ENCODE results near the gene NAALADL1. TPM values are rescaled to one million over a fixed set of nuclear protein-coding genes. Genes with fewer than 3 reads are reported as not detected.
A peak's percentile ranks its signal among the peaks of the same experiment; 100 is the strongest.

NAALADL1 gene
- total and polyA plus RNA-seq, 9 of the 15 experiments (the other 6 are each of a cell fraction or from before 2014, with no cell fraction given), result 0.06 to 0.72 (median 0.22) TPM; not detected in 4

DNA sequence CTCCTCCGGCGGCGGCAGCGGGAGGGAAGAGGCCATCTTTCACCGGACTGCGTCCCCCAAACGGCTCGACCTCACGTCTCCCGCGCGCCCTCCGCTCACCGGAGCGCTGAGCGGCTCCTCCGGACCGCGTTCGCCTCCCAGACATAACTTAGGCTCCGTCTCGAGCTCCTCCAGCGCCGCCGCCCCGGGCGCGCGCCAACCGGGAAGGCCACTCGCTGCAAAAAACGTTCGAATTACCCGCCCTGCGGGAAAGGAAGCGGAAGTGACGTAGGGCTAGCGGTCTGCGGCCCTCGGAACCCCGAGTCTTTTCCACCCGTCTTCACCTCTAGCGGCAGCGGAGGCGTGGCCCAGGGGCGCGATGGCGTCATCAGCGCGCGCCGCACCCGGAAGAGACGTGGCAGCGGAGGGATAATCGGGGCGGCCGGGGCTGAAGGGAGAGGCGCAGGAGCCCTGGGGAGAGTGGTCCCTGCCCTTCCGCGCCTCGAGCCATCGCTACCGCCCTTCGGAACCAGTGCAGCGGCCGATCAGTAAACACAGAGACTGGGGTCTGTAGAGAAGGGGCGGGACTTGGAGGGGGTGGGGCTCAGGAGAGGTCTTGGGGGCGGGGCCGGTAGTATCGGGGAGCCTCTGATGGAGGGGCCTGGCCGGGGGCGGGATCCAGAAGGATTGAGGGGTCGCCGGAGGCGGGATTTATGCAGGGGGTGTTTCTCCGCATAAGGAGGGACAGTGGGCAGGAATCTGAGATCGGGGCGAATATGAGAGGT, 25.7 kb upstream of the NAALADL1 start, which contains the start of the genes CDCA5 and ZFPL1 (continued):
- TF ChIP-seq ZBTB26 (CRISPR knock-in tag; IDR thresholded peaks at IDR 0.05) (peak; percentile 49; the same call in 1 of the 2 replicates), ZNF764 (CRISPR knock-in tag; IDR thresholded peaks at IDR 0.05; ENCODE audit: low read depth) (no peak), MAFF (IDR thresholded peaks at IDR 0.05; ENCODE audit: low read length) (no peak), TCF7 (IDR thresholded peaks at IDR 0.05; ENCODE audit: borderline replicate concordance) (peak; percentile 70; the same call in 1 of the 2 replicates), ZNF121 (CRISPR knock-in tag; conservative IDR thresholded peaks at IDR 0.05) (no peak), AFF4 (CRISPR knock-in tag; IDR thresholded peaks at IDR 0.05) (peak; percentile 70), SIX5 (IDR thresholded peaks at IDR 0.05; ENCODE audit: borderline replicate concordance in 1 of 2, insufficient read depth in 1 of 2, low read depth in 1 of 2, low read length in 2 of 2) (peak in 1 of 2 experiments; percentile 39; a peak in 1 of 4 replicates), ELF2 (CRISPR knock-in tag; IDR thresholded peaks at IDR 0.05) (peak; percentile 99), ZNF589 (CRISPR knock-in tag; IDR thresholded peaks at IDR 0.05; ENCODE audit: low read depth) (no peak), ZHX1 (conservative IDR thresholded peaks at IDR 0.05; ENCODE audit: low read length) (no peak; the same call in 1 of the 2 replicates), NR1H2 (CRISPR knock-in tag; IDR thresholded peaks at IDR 0.05) (peak; percentile 96; the same call in 1 of the 2 replicates), HDAC1 (IDR thresholded peaks at IDR 0.05) (peak; percentile 33 to 99; a peak in 3 of 4 replicates), ZNF224 (CRISPR knock-in tag; IDR thresholded peaks at IDR 0.05) (no peak)
- TF ChIP-seq, protein P1, sequence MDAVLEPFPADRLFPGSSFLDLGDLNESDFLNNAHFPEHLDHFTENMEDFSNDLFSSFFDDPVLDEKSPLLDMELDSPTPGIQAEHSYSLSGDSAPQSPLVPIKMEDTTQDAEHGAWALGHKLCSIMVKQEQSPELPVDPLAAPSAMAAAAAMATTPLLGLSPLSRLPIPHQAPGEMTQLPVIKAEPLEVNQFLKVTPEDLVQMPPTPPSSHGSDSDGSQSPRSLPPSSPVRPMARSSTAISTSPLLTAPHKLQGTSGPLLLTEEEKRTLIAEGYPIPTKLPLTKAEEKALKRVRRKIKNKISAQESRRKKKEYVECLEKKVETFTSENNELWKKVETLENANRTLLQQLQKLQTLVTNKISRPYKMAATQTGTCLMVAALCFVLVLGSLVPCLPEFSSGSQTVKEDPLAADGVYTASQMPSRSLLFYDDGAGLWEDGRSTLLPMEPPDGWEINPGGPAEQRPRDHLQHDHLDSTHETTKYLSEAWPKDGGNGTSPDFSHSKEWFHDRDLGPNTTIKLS (IDR thresholded peaks at IDR 0.05; ENCODE audit: borderline replicate concordance, low read depth), result peak; percentile 100
- TF ChIP-seq, protein P2, sequence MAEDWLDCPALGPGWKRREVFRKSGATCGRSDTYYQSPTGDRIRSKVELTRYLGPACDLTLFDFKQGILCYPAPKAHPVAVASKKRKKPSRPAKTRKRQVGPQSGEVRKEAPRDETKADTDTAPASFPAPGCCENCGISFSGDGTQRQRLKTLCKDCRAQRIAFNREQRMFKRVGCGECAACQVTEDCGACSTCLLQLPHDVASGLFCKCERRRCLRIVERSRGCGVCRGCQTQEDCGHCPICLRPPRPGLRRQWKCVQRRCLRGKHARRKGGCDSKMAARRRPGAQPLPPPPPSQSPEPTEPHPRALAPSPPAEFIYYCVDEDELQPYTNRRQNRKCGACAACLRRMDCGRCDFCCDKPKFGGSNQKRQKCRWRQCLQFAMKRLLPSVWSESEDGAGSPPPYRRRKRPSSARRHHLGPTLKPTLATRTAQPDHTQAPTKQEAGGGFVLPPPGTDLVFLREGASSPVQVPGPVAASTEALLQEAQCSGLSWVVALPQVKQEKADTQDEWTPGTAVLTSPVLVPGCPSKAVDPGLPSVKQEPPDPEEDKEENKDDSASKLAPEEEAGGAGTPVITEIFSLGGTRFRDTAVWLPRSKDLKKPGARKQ (CRISPR knock-in tag; IDR thresholded peaks at IDR 0.05), result no peak

Measured in K562 (cell line).